Vagina (tissue), 2 donors: ENCODE results near the gene SAMD4B. TPM values are rescaled to one million over a fixed set of nuclear protein-coding genes. Genes with fewer than 3 reads are reported as not detected.

Experiments used
- DNase-seq, 2 donors: peaks; one replicate each; pipeline ENCODE4 v3.0.0-alpha.2; 2017; ENCODE audit errors: extremely low spot score in 2 of 2
- H3K27ac ChIP-seq: fragments of 200-600 bp; sonication (generic); one replicate; pipeline ENCODE4 v1.5.1; 2019
- H3K27me3 ChIP-seq: fragments of 200-600 bp; sonication (generic); one replicate; pipeline ENCODE4 v1.5.1; 2019
- H3K36me3 ChIP-seq, 2 donors: fragments of 200-600 bp; sonication (generic); one replicate each; pipeline ENCODE4 v1.5.1; 2017 to 2019
- H3K4me1 ChIP-seq: fragments of 200-600 bp; sonication (generic); one replicate; pipeline ENCODE4 v1.5.1; 2019
- H3K4me3 ChIP-seq, 2 donors: fragments of 200-600 bp; sonication (generic); 1 replicate in 1 of 2; 2 replicates in 1 of 2; pipeline ENCODE4 v1.5.1; 2016 to 2019
- H3K9me3 ChIP-seq: fragments of 200-600 bp; sonication (generic); one replicate; pipeline ENCODE4 v1.5.1; 2019
- POLR2A ChIP-seq, 2 donors: fragments of 450-650 bp; IDR thresholded peaks; one replicate each; pipeline ENCODE4 v1.6.1; 2017; ENCODE audit warnings: antibody characterized with exemption in 2 of 2, mild to moderate bottlenecking in 2 of 2, moderate library complexity in 2 of 2
- POLR2AphosphoS5 ChIP-seq, 2 donors: sonication (generic); formaldehyde crosslinking; IDR thresholded peaks; one replicate each; pipeline ENCODE4 v1.9.0; 2017; ENCODE audit warnings: antibody characterized with exemption in 2 of 2, mild to moderate bottlenecking in 2 of 2, low read depth in 1 of 2; ENCODE audit not compliant: insufficient read depth in 1 of 2
- intact Hi-C: fragments of 100-400 bp; cut with DNase I; formaldehyde crosslinking; loops from one replicate; pipeline ENCODE4 v1.15.1; 2023
- total RNA-seq: library from RNA; depleted of rRNA; stranded (reverse); fragments of >200 nt; gene quantifications from one replicate; pipeline ENCODE4 v1.2.3, GENCODE V29; 2016
- TF ChIP-seq, protein P1 (sequence below), 3 experiments: fragments of 450-650 bp in 2 of 3; fragments of 200-600 bp in 1 of 3; sonication (generic) in 1 of 3; IDR thresholded peaks; one replicate each; pipeline ENCODE4 v1.5.1; 2017 to 2019; ENCODE audit warnings: antibody characterized with exemption in 3 of 3, mild to moderate bottlenecking in 2 of 3, moderate library complexity in 2 of 3

SAMD4B gene, protein sequence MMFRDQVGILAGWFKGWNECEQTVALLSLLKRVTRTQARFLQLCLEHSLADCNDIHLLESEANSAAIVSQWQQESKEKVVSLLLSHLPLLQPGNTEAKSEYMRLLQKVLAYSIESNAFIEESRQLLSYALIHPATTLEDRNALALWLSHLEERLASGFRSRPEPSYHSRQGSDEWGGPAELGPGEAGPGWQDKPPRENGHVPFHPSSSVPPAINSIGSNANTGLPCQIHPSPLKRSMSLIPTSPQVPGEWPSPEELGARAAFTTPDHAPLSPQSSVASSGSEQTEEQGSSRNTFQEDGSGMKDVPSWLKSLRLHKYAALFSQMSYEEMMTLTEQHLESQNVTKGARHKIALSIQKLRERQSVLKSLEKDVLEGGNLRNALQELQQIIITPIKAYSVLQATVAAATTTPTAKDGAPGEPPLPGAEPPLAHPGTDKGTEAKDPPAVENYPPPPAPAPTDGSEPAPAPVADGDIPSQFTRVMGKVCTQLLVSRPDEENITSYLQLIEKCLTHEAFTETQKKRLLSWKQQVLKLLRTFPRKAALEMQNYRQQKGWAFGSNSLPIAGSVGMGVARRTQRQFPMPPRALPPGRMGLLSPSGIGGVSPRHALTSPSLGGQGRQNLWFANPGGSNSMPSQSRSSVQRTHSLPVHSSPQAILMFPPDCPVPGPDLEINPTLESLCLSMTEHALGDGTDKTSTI
- total RNA-seq = 128 TPM

DNA sequence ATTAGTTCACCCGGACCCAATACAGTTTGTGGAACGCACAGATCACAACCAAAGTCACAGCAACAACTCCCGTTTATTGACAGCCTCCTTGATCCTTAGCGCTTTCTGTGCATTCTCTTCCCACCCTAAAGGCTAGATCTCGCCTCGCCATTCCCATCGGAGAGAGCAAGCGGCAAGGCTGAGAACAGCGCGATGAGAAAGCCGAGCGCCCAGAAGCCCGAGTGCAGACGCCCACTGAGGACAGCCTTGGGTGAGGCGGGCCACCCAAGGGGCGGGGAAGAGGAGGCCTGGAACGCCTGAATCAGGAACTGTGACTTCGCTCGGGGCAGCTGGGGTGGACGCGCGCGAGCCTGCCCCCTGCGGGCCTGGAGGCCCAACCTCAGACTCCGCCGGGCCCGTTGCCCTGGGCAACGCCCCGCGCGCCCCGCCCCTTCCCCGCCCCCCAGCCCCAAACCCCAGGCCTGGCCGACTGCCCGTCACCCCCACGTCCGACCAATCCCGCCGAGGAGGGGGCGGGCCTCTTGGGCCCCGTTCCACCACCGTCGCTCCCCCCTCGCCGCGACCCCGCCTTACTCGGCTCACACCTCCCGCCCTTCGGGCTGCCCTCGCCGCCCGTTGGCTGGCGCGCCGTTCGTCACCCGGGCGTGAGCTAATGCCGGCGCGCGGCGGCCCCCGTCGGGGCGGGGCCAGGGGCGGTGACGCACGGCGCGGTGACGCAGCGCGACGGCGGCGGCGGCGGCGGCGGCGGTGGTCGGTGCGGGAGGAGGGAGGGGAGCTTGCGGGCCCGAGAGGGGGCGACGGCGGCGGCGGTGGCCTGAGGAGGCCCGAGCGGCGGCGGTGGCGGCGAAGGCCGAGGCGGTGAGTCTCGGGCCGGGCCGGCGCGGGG, at the start of gene SAMD4B:
Gene SAMD4B (plus strand): TSS at position 703 of the 886 bp plus-strand sequence. CDS start 14,473 bp downstream, outside the sequence.
- intact Hi-C loops = loop anchor here (5.0 kb wide), 1 partner anchor 70 kb away; the partner anchor contains the start of gene PLEKHG2
- peaks cover 54% of the 10 kb centered on the region for H3K4me1 ChIP-seq
- H3K27me3 ChIP-seq = no peaks in the 10 kb centered on the region
- TF ChIP-seq, protein P1, sequence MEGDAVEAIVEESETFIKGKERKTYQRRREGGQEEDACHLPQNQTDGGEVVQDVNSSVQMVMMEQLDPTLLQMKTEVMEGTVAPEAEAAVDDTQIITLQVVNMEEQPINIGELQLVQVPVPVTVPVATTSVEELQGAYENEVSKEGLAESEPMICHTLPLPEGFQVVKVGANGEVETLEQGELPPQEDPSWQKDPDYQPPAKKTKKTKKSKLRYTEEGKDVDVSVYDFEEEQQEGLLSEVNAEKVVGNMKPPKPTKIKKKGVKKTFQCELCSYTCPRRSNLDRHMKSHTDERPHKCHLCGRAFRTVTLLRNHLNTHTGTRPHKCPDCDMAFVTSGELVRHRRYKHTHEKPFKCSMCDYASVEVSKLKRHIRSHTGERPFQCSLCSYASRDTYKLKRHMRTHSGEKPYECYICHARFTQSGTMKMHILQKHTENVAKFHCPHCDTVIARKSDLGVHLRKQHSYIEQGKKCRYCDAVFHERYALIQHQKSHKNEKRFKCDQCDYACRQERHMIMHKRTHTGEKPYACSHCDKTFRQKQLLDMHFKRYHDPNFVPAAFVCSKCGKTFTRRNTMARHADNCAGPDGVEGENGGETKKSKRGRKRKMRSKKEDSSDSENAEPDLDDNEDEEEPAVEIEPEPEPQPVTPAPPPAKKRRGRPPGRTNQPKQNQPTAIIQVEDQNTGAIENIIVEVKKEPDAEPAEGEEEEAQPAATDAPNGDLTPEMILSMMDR (IDR thresholded peaks at IDR 0.05) = peak; percentile 50 to 82 (median 71)
- TF ChIP-seq POLR2AphosphoS5 (IDR thresholded peaks at IDR 0.05; ENCODE audit: insufficient read depth in 1 of 2, low read depth in 1 of 2) (peak; percentile 86 to 94), POLR2A (IDR thresholded peaks at IDR 0.05) (peak in 1 of 2 donors; percentile 95)
- DNase-seq = peak in 1 of 2 donors; percentile 98
- peaks cover 0 to 5% of the 10 kb centered on the region in 2 donors for H3K36me3 ChIP-seq
- peak within 1 kb of the TSS; percentile 91 to 96 for H3K4me3 ChIP-seq
- H3K27ac ChIP-seq = peak within 1 kb of the TSS; percentile 95
- no peaks in the 10 kb centered on the region for H3K9me3 ChIP-seq

DNA sequence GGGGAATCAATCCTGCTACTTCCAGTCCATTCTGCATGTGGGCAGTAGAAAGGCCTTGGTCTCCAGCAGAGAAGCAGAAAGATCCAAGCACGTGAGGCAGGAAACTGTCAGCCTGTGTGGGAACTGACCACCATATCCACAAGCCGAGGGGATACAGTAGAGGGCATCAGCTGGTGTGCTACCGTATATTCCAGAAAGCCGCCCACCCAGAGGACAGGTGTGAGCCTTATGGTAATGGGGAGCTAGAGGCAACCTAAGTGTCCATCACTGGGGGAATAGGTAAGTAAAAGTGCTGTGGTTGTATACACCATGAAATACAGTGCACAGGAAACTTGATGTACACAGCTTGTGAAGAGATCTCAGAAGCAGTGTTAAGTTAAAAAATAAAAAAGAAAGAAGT, 48.8 kb upstream of the SAMD4B start:
- H3K27ac ChIP-seq = no peak overlapping the region
- DNase-seq = no peak
- no peaks in the 10 kb centered on the region for H3K4me1 ChIP-seq
- no peak overlapping the region for H3K4me3 ChIP-seq
- intact Hi-C loops = no loop called here
- H3K27me3 ChIP-seq = no peaks in the 10 kb centered on the region
- H3K9me3 ChIP-seq = no peaks in the 10 kb centered on the region
- TF ChIP-seq POLR2AphosphoS5 (IDR thresholded peaks at IDR 0.05; ENCODE audit: insufficient read depth in 1 of 2, low read depth in 1 of 2) (no peak), POLR2A (IDR thresholded peaks at IDR 0.05) (no peak)
- TF ChIP-seq, protein P1 (IDR thresholded peaks at IDR 0.05) = no peak
- H3K36me3 ChIP-seq = no peaks in the 10 kb centered on the region

DNA sequence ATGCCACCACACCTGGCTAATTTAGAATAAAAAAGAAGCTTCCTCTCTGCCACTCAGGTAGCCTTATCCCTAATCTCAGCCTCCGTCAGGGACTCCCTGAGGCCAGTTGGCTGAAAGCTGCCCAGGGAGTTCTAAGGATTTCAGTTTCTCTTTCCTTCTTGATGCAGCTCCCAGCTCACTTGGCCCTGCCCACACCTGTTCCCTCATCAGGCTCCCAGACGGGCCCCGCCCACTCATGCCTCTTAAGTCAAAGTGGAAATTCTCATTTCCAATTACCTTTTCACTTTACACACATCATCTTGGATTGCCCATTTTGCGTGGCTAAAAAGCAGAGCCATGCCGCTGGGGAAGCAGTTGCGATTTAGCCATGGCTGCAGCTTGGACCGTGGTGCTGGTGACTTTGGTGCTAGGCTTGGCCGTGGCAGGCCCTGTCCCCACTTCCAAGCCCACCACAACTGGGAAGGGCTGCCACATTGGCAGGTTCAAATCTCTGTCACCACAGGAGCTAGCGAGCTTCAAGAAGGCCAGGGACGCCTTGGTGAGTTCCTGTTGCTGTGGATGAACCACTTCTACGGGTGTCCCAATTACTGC, 46.1 kb upstream of the SAMD4B start, which contains the start of gene IFNL1:
Gene IFNL1 (plus strand): TSS at position 353 of the 591 bp plus-strand sequence. CDS start 15 bp downstream, at position 368.
- H3K4me3 ChIP-seq = no peak within 1 kb of the TSS
- no peaks in the 10 kb centered on the region for H3K36me3 ChIP-seq
- intact Hi-C loops = no loop called here
- no peak for DNase-seq
- H3K27ac ChIP-seq = no peak within 1 kb of the TSS
- H3K9me3 ChIP-seq = no peaks in the 10 kb centered on the region
- no peaks in the 10 kb centered on the region for H3K4me1 ChIP-seq
- H3K27me3 ChIP-seq = no peaks in the 10 kb centered on the region
- TF ChIP-seq, protein P1 (IDR thresholded peaks at IDR 0.05) = no peak
- TF ChIP-seq POLR2AphosphoS5 (IDR thresholded peaks at IDR 0.05; ENCODE audit: insufficient read depth in 1 of 2, low read depth in 1 of 2) = no peak
- TF ChIP-seq POLR2A (IDR thresholded peaks at IDR 0.05) = no peak

DNA sequence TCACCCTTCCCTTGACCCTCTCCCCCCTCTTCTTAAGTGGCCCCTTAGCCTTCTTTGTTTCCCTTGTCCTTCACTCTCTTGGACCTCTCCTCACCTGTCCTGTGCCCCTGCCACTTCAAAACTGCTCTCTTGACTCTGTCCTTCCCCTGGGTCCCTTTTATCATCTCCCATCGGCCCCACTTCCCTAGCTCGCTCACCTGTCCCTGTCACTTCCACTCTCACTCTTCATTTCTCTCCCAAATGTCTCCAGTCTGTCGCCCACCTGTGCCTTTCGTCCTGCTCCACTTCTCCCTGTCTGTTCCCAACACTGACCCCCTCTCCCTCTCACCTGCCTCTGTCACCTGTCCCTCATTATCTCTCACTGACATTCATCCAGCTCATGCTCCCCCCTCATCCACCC, 45.3 kb upstream of the SAMD4B start:
- DNase-seq = no peak
- Histone ChIP-seq H3K27ac (no peak overlapping the region), H3K27me3 (no peaks in the 10 kb centered on the region), H3K4me3 (no peak overlapping the region), H3K9me3 (no peaks in the 10 kb centered on the region), H3K36me3 (no peaks in the 10 kb centered on the region), H3K4me1 (no peaks in the 10 kb centered on the region)
- intact Hi-C loops = no loop called here
- TF ChIP-seq, protein P1 (IDR thresholded peaks at IDR 0.05) = no peak
- TF ChIP-seq POLR2AphosphoS5 (IDR thresholded peaks at IDR 0.05; ENCODE audit: insufficient read depth in 1 of 2, low read depth in 1 of 2) (no peak), POLR2A (IDR thresholded peaks at IDR 0.05) (no peak)
